Gastrocnemius medialis (tissue), 4 donors: ENCODE measurements around the gene BRWD1. TPM values are rescaled to one million over a fixed set of nuclear protein-coding genes. Genes with fewer than 3 reads are reported as not detected.
"Not testable (repeated sequence)": the region's sequence is repeated elsewhere in the genome, so short reads cannot be mapped to it uniquely, and the experiment has no call there.

Source experiments
- ATAC-seq, 2 donors: fragments of 150-250 bp; one replicate each; pipeline ENCODE4 v1.9.1; 2016
- DNase-seq, 2 donors: peaks; one replicate each; pipeline ENCODE4 v3.0.0-alpha.2; 2019
- H3K27ac ChIP-seq, 4 donors: fragments of 200-600 bp; sonication (generic); 1 replicate in 1 of 4; 2 replicates in 3 of 4; pipeline ENCODE4 v1.5.1; 2016 to 2018; ENCODE audit warnings: mild to moderate bottlenecking in 2 of 4, moderate library complexity in 1 of 4
- H3K27me3 ChIP-seq, 3 donors: fragments of 200-600 bp; sonication (generic) in 2 of 3; 1 replicate in 1 of 3; 2 replicates in 2 of 3; pipeline versions ENCODE4 v1.5.1 to v1.6.0; 2016 to 2019; ENCODE audit warnings: mild to moderate bottlenecking in 1 of 3, moderate library complexity in 1 of 3
- H3K36me3 ChIP-seq, 2 donors: fragments of 200-600 bp; sonication (generic) in 1 of 2; one replicate each; pipeline ENCODE4 v1.5.1; 2017 to 2018
- H3K4me1 ChIP-seq, 2 donors: fragments of 200-600 bp; sonication (generic) in 1 of 2; one replicate each; pipeline ENCODE4 v1.5.1; 2016 to 2017; ENCODE audit warnings: mild to moderate bottlenecking in 2 of 2
- H3K4me3 ChIP-seq, 4 donors: fragments of 200-600 bp; sonication (generic) in 3 of 4; 1 replicate in 1 of 4; 2 replicates in 3 of 4; pipeline ENCODE4 v1.5.1; 2016 to 2019; ENCODE audit warnings: mild to moderate bottlenecking in 2 of 4
- H3K9me3 ChIP-seq, 3 donors: fragments of 200-600 bp; sonication (generic) in 2 of 3; 1 replicate in 1 of 3; 2 replicates in 2 of 3; pipeline ENCODE4 v1.5.1; 2016 to 2019
- CTCF ChIP-seq, 5 experiments: fragments of 450-650 bp in 3 of 5; fragments of 200-600 bp in 2 of 5; sonication (generic) in 2 of 5; IDR thresholded peaks in 4 of 5; conservative IDR thresholded peaks in 1 of 5; 1 replicate in 4 of 5; 2 replicates in 1 of 5; pipeline ENCODE4 v1.5.1; 2016 to 2019; ENCODE audit warnings: antibody characterized with exemption in 5 of 5, mild to moderate bottlenecking in 3 of 5, moderate library complexity in 3 of 5
- POLR2A ChIP-seq, 2 donors: fragments of 450-650 bp; IDR thresholded peaks; one replicate each; pipeline ENCODE4 v1.6.1; 2017; ENCODE audit warnings: antibody characterized with exemption in 2 of 2, mild to moderate bottlenecking in 2 of 2, moderate library complexity in 2 of 2
- in situ Hi-C, 4 donors: fragments of 200-750 bp; cut with MboI; loops; one replicate each; pipeline versions ENCODE4 v1.15.0 to v1.8.0; 2017; ENCODE audit warnings: low sequenced_read_pairs in 4 of 4
- intact Hi-C: fragments of 100-400 bp; cut with DNase I; formaldehyde crosslinking; loops from one replicate; pipeline ENCODE4 v1.15.1; 2023; ENCODE audit warnings: low total_unique reads
- total RNA-seq, 4 donors: library from RNA; depleted of rRNA; stranded (reverse); fragments of >200 nt; gene quantifications; one replicate each; pipeline versions ENCODE4 v1.1.0 to v1.2.3, GENCODE V29; 2016

The BRWD1 gene
- total RNA-seq, 4 donors from 2014 or later, result 42.2 to 65.7 (median 50.4) TPM

GRCh38 chr21:39161064-39161463 is 152.4 kb downstream of the BRWD1 start:
- Histone ChIP-seq H3K4me3 (no peak overlapping the region), H3K9me3 (peaks cover 0 to 5% (median 0%) of the 10 kb centered on the region in 3 donors), H3K4me1 (peaks cover 0 to 7% of the 10 kb centered on the region in 2 donors), H3K36me3 (no peaks in the 10 kb centered on the region), H3K27me3 (no peaks in the 10 kb centered on the region), H3K27ac (no peak overlapping the region)
- no peak for DNase-seq
- ATAC-seq, result no peak
- in situ Hi-C loops, result no loop called here
- intact Hi-C loops, result no loop called here
- TF ChIP-seq CTCF (IDR thresholded peaks at IDR 0.05 in 4 of 5, conservative IDR thresholded peaks at IDR 0.05 in 1 of 5) (no peak), POLR2A (IDR thresholded peaks at IDR 0.05) (no peak)

- no peak overlapping the region for H3K4me3 ChIP-seq
- in situ Hi-C loops (no loop called here), intact Hi-C loops (loop anchor here (1.0 kb wide), 1 partner anchor 20 kb away; no protein-coding TSS in a partner anchor)
- H3K27ac ChIP-seq, result no peak overlapping the region
- H3K4me1 ChIP-seq, result peaks cover 0 to 7% of the 10 kb centered on the region in 2 donors
- no peaks in the 10 kb centered on the region for H3K36me3 ChIP-seq
- no peak for TF ChIP-seq POLR2A (IDR thresholded peaks at IDR 0.05)
- TF ChIP-seq CTCF (IDR thresholded peaks at IDR 0.05 in 4 of 5, conservative IDR thresholded peaks at IDR 0.05 in 1 of 5), result no peak
- ATAC-seq (no peak), DNase-seq (no peak)
- H3K27me3 ChIP-seq, result no peaks in the 10 kb centered on the region
- peaks cover 0 to under 1% (median 0%) of the 10 kb centered on the region in 3 donors for H3K9me3 ChIP-seq
These were observed 153.9 kb downstream of the BRWD1 start for GRCh38 chr21:39159342-39160063.

- ATAC-seq, result not testable (repeated sequence)
These were observed 156.2 kb downstream of the BRWD1 start for GRCh38 chr21:39157241-39157640.

GRCh38 chr21:39156024-39156423 is 157.4 kb downstream of the BRWD1 start:
- intact Hi-C loops, result no loop called here
- Histone ChIP-seq H3K27me3 (no peaks in the 10 kb centered on the region), H3K4me1 (peaks cover 5 to 7% of the 10 kb centered on the region in 2 donors), H3K4me3 (no peak overlapping the region), H3K27ac (no peak overlapping the region), H3K9me3 (no peaks in the 10 kb centered on the region), H3K36me3 (no peaks in the 10 kb centered on the region)
- ATAC-seq (no peak), DNase-seq (no peak)
- in situ Hi-C loops, result no loop called here
- TF ChIP-seq CTCF (IDR thresholded peaks at IDR 0.05 in 4 of 5, conservative IDR thresholded peaks at IDR 0.05 in 1 of 5) (no peak), POLR2A (IDR thresholded peaks at IDR 0.05) (no peak)

More at GRCh38 chr21:39157241-39157640, 156.2 kb downstream of the BRWD1 start:
- DNase-seq, in situ Hi-C loops, intact Hi-C loops, H3K36me3 ChIP-seq, H3K27ac ChIP-seq, H3K4me1 ChIP-seq, H3K27me3 ChIP-seq, H3K4me3 ChIP-seq, H3K9me3 ChIP-seq: not testable (repeated sequence)

GRCh38 chr21:39155578-39155977 is 157.9 kb downstream of the BRWD1 start:
- Histone ChIP-seq H3K27ac (no peak overlapping the region), H3K36me3 (no peaks in the 10 kb centered on the region), H3K4me1 (peaks cover 5 to 7% of the 10 kb centered on the region in 2 donors), H3K9me3 (no peaks in the 10 kb centered on the region), H3K27me3 (no peaks in the 10 kb centered on the region), H3K4me3 (no peak overlapping the region)
- in situ Hi-C loops, result no loop called here
- ATAC-seq (no peak), DNase-seq (no peak)
- TF ChIP-seq CTCF (IDR thresholded peaks at IDR 0.05 in 4 of 5, conservative IDR thresholded peaks at IDR 0.05 in 1 of 5), result no peak
- no peak for TF ChIP-seq POLR2A (IDR thresholded peaks at IDR 0.05)
- intact Hi-C loops, result no loop called here
